BJ (cell line): ENCODE results near the gene SHCBP1. TPM values are rescaled to one million over a fixed set of nuclear protein-coding genes. Genes with fewer than 3 reads are reported as not detected.

Source experiments
- CTCF ChIA-PET: fragments of 350-600 bp; formaldehyde crosslinking; extraction: SDS; loops from one replicate; lab custom pipeline; 2021; ENCODE audit warnings: antibody characterized with exemption, inconsistent platforms; lab: Yijun Ruan, JAX
- POLR2A ChIA-PET: fragments of 300-600 bp; sonication (Branson Sonifier 250); formaldehyde crosslinking; extraction: SDS; loops from one replicate; lab custom pipeline; 2021; ENCODE audit warnings: antibody characterized with exemption; lab: Charles Lee
- DNase-seq: peaks from one replicate; pipeline ENCODE4 v3.0.0-alpha.2; 2011; ENCODE audit warnings: low read depth
- H3K27me3 ChIP-seq: 2 replicates; pipeline ENCODE4 v1.6.0; 2011; ENCODE audit warnings: low read length; ENCODE audit not compliant: control insufficient read depth, insufficient read depth
- H3K36me3 ChIP-seq: 2 replicates; pipeline ENCODE4 v1.5.1; 2011; ENCODE audit warnings: low read length; ENCODE audit not compliant: control insufficient read depth, insufficient read depth
- H3K4me3 ChIP-seq: 2 replicates; pipeline ENCODE4 v1.5.1; 2011; ENCODE audit warnings: low read depth, mild to moderate bottlenecking, control low read depth, low read length
- polyA plus RNA-seq: library from polyadenylated mRNA; depleted of rRNA; stranded (reverse); fragments of >200 nt; gene quantifications from 2 replicates; pipeline ENCODE4 v1.2.3, GENCODE V29; 2011
- TF ChIP-seq, protein P1 (sequence below): IDR thresholded peaks from 2 replicates; pipeline ENCODE4 v1.5.1; 2011; ENCODE audit warnings: low read depth, mild to moderate bottlenecking, control low read depth, inconsistent platforms, low read length, moderate library complexity; ENCODE audit not compliant: insufficient read depth

SHCBP1 gene
- polyA plus RNA-seq, 1 experiment = 18.8 TPM

DNA sequence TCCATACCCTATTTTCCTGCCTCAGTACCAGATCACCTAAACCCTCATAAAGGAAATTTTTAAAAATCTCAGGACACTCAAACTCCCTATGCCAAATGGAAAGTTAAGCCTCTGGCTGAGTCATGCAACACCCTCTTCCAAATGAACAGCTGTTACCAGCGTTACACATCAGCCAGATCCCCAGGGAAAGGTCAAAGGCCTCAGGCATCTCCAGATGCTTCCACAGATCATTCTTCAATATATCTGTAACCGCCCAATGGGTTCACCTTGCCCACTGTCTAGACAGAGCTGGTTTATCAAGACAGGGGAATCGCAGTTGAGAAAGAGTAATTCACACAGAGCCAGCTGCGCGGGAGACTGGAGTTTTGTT lies 29.1 kb upstream of the SHCBP1 start:
- no peak for DNase-seq
- TF ChIP-seq, protein P1, sequence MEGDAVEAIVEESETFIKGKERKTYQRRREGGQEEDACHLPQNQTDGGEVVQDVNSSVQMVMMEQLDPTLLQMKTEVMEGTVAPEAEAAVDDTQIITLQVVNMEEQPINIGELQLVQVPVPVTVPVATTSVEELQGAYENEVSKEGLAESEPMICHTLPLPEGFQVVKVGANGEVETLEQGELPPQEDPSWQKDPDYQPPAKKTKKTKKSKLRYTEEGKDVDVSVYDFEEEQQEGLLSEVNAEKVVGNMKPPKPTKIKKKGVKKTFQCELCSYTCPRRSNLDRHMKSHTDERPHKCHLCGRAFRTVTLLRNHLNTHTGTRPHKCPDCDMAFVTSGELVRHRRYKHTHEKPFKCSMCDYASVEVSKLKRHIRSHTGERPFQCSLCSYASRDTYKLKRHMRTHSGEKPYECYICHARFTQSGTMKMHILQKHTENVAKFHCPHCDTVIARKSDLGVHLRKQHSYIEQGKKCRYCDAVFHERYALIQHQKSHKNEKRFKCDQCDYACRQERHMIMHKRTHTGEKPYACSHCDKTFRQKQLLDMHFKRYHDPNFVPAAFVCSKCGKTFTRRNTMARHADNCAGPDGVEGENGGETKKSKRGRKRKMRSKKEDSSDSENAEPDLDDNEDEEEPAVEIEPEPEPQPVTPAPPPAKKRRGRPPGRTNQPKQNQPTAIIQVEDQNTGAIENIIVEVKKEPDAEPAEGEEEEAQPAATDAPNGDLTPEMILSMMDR = no peak
- Histone ChIP-seq H3K27me3 (no peaks in the 10 kb centered on the region; the same call in 1 of the 2 replicates), H3K4me3 (no peak overlapping the region), H3K36me3 (no peaks in the 10 kb centered on the region)
- ChIA-PET CTCF (no interaction called here), POLR2A (no interaction called here)

DNA sequence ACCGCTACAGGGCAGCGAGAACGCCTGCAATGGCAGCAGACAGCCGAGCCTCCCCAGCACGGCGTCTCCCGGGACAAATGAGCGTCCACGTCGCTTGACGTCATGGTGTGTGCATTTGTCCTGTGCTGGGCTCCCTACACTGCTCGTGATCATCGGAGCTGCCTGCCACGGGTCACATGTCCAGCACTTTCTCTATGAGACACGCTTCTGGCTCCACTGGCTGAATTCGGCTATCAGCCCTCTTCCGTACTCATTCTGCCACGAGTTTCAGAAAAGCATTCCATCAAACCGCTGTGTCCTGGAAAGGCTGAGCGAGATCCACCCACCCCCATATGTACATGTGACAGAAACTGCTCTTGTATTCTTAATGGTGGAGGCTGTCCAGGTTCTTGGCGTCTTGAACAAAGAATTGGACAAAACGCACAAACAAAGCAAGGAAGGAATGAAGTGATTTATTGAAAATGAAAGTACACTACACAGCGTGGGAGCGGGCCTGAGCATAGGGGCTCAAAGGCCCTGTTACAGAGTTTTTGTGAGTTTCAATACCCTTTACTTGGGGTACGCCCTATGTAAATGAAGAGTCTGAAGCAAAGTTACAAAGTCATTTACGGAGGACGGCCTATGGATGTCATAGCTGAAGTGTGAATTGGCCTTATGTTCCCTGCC lies 28.5 kb upstream of the SHCBP1 start:
- no peaks in the 10 kb centered on the region for H3K36me3 ChIP-seq
- CTCF ChIA-PET = interaction anchor here (1.0 kb wide), 1 partner anchor 18 kb away, joined by 4 read pairs; no protein-coding TSS in a partner anchor
- H3K4me3 ChIP-seq = no peak overlapping the region
- DNase-seq = no peak
- POLR2A ChIA-PET = no interaction called here
- H3K27me3 ChIP-seq = no peaks in the 10 kb centered on the region; the same call in 1 of the 2 replicates
- TF ChIP-seq, protein P1 = no peak

DNA sequence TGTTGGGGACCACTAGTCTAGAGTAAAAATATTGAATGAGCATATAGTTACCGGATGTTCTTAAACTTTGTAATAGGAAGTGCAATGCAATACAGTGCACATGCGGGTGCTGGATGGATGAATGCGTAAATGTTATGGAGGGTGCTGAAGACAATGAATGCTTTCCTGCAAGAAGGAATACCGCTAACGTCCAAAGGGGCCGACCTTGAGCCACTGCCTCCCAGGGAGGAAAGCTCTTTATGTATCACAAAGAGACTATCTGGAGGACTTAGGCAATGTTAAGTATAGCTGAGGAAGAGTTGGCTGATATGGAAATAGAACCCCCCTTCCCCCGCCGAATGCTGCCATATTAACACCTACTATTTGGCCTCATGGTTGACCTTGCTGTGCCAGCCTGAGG lies 27.5 kb upstream of the SHCBP1 start:
- no peak for DNase-seq
- POLR2A ChIA-PET = no interaction called here
- H3K36me3 ChIP-seq = no peaks in the 10 kb centered on the region
- H3K27me3 ChIP-seq = no peaks in the 10 kb centered on the region; the same call in 1 of the 2 replicates
- CTCF ChIA-PET = interaction anchor here (1.0 kb wide), 1 partner anchor 19 kb away, joined by 4 read pairs; no protein-coding TSS in a partner anchor
- no peak overlapping the region for H3K4me3 ChIP-seq
- TF ChIP-seq, protein P1 = no peak

DNA sequence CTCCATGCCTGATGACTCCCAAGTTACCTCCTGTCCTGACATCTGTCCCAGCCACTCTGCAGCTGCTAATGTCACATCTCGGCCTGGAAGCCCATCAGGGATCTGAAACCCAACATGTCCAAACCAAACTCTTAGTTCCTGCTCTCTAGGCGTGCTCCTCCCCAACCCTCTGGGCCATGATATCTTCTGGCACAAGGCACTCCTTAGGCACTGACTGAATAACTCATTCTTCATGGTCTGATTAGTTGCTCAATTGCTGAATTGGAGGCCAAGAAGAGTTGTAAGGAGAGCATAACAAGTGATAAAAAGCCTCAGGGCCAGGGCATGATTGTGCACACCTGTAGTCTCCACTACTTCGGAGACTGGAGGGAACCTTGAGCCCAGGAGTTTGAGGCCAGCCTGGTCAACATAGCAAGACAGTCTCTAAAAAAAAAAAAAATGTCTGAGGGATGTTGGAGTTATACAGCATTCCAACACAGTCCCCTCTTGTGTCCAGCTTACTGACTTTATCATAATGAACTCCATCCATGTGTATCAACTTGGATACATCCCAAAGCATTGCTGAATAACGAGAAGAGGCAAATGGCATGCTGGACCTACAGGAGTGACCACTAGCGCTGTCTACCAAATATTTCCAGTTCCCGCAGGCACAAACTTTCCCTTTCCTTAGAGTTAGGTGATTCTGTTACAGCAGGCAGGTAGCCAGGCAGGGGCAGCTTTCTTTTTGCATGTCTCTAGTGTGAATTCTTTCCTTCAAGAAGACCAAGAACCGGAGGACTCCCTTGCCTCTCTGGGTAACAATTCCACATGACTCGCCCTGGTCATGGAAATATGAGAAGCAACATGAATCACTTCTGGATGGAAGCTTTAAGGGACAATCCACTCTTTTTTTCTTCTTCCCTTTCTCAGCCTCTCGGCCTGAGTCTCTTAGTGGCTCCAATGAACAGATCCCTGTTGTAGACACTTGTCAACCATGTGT lies 18.1 kb upstream of the SHCBP1 start:
- CTCF ChIA-PET = interaction anchor here (0.7 to 2.0 kb wide), 3 partner anchors 9 to 16 kb away, joined by 3 to 8 read pairs (median 4); no protein-coding TSS in a partner anchor
- no peaks in the 10 kb centered on the region for H3K27me3 ChIP-seq
- H3K4me3 ChIP-seq = no peak overlapping the region
- no peaks in the 10 kb centered on the region for H3K36me3 ChIP-seq
- no peak for DNase-seq
- POLR2A ChIA-PET = no interaction called here
- TF ChIP-seq, protein P1 = no peak
